ENCODE measurements around the gene CTXN3. TPM values are rescaled to one million over a fixed set of nuclear protein-coding genes. Genes with fewer than 3 reads are reported as not detected.
"Not testable (repeated sequence)": the region's sequence is repeated elsewhere in the genome, so short reads cannot be mapped to it uniquely, and the experiment has no call there.

Gene CTXN3
- total RNA-seq, 2 donors from 2014 or later, result not detected

DNA sequence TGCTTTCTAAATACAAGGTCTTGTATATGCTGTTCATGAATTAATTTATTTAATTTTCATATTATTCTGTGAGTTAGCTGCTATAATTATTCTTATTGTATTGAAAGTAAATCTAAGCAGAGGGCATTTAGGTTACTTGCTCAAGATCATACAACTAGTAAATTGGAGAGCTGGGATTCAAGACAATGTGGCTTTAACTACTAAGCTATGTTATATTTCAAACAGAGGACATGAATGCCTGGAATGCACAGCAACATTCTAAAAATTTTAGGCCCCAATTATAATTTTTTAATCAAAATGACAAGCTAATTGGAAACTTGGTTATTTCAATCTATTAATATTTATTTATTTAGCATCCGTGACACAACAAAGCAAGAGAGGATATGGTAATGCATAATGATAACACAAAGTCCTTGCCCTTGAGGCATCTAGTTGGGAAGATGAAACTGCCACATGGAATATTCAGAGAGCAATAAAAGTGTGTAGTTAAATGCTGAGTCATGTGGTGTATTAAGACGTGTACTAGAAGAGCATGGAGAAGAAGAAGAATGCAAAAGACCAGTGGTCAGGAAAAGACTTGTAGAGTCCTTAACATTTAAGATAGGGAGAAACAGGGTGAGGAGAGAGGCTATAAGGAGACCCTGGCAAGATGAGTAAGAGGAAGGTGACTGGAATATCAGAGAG lies 24.4 kb downstream of the CTXN3 start:
- DNase-seq, result no peak

GRCh38 chr5:127676951-127677350 lies 28.1 kb downstream of the CTXN3 start:
- not testable (repeated sequence) for H3K9ac ChIP-seq (ENCODE audit: extremely low read depth, low read length, poor library complexity, severe bottlenecking); H3K27me3 Mint-ChIP-seq (ENCODE audit: insufficient read depth); H3K36me3 ChIP-seq (ENCODE audit: control insufficient read depth, insufficient read depth, low read length); DNase-seq; H3K4me1 Mint-ChIP-seq; H3K9me3 Mint-ChIP-seq; H3K4me1 ChIP-seq (ENCODE audit: control insufficient read depth, insufficient read depth, low read length); H3K36me3 Mint-ChIP-seq (ENCODE audit: low read depth); H3K9me3 ChIP-seq (ENCODE audit: control insufficient read depth, low read length); H3K27ac ChIP-seq (ENCODE audit: low read depth, low read length); H3K27me3 ChIP-seq (ENCODE audit: control insufficient read depth, insufficient read depth, low read length, poor library complexity, severe bottlenecking); H3K4me3 ChIP-seq (ENCODE audit: low read length); H3K4me3 Mint-ChIP-seq; H3K27ac Mint-ChIP-seq

More for the DNA sequence above, 24.4 kb downstream of the CTXN3 start:
- Histone ChIP-seq H3K9me3 (ENCODE audit: control insufficient read depth, low read length) (no peaks in the 10 kb centered on the region), H3K36me3 (ENCODE audit: control insufficient read depth, insufficient read depth, low read length) (no peaks in the 10 kb centered on the region), H3K4me3 (ENCODE audit: low read length) (no peak overlapping the region), H3K9ac (ENCODE audit: extremely low read depth, low read length, poor library complexity, severe bottlenecking) (no peak overlapping the region), H3K4me1 (ENCODE audit: control insufficient read depth, insufficient read depth, low read length) (no peaks in the 10 kb centered on the region), H3K27ac (ENCODE audit: low read depth, low read length) (no peak overlapping the region), H3K27me3 (ENCODE audit: control insufficient read depth, insufficient read depth, low read length, poor library complexity, severe bottlenecking) (no peaks in the 10 kb centered on the region)
- Mint-ChIP-seq H3K27me3 (ENCODE audit: insufficient read depth) (no peaks in the 10 kb centered on the region), H3K4me3 (no peak overlapping the region), H3K4me1 (no peaks in the 10 kb centered on the region), H3K9me3 (no peaks in the 10 kb centered on the region), H3K27ac (no peak overlapping the region), H3K36me3 (ENCODE audit: low read depth) (no peaks in the 10 kb centered on the region)
- TF ChIP-seq, protein P1, sequence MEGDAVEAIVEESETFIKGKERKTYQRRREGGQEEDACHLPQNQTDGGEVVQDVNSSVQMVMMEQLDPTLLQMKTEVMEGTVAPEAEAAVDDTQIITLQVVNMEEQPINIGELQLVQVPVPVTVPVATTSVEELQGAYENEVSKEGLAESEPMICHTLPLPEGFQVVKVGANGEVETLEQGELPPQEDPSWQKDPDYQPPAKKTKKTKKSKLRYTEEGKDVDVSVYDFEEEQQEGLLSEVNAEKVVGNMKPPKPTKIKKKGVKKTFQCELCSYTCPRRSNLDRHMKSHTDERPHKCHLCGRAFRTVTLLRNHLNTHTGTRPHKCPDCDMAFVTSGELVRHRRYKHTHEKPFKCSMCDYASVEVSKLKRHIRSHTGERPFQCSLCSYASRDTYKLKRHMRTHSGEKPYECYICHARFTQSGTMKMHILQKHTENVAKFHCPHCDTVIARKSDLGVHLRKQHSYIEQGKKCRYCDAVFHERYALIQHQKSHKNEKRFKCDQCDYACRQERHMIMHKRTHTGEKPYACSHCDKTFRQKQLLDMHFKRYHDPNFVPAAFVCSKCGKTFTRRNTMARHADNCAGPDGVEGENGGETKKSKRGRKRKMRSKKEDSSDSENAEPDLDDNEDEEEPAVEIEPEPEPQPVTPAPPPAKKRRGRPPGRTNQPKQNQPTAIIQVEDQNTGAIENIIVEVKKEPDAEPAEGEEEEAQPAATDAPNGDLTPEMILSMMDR (conservative IDR thresholded peaks at IDR 0.05), result no peak
- 80 to 89% methylated on average over 1 to 2 of the region's 2 CpGs for WGBS, 2 experiments (ENCODE audit: insufficient coverage in 1 of 2, insufficient read length in 1 of 2)

DNA sequence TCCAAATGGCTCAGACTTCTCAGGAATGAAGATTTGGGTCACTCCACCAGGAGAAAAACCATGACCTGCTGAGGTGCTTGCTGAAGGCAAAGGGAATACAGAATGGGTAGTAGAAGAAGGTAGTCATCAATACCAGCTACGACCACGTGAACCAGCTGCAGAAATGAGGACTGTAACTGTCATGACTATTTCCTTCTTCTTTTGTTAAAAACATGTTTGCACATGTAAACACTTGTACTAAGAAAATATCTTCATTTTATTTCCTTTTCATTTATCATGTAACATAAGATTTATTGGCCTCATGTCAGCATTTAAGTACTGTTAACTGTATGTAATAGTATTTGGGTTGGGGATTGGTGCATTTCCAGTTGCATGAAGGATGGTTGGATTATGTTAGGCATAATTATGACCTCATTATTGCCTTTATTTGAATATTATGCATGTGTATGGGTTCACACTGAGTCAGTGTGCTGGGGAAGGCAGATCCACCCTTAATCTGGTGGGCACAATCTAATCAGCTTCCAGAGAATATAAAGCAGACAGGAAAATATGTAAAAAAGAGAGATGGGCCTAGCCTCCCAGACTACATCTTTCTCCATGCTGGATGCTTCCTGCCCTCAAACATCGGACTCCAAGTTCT lies 30.9 kb downstream of the CTXN3 start:
- H3K36me3 Mint-ChIP-seq (ENCODE audit: low read depth); H3K9me3 ChIP-seq (ENCODE audit: control insufficient read depth, low read length); H3K27me3 ChIP-seq (ENCODE audit: control insufficient read depth, insufficient read depth, low read length, poor library complexity, severe bottlenecking); H3K27ac Mint-ChIP-seq; H3K4me3 Mint-ChIP-seq; H3K4me1 ChIP-seq (ENCODE audit: control insufficient read depth, insufficient read depth, low read length); H3K9me3 Mint-ChIP-seq; H3K4me1 Mint-ChIP-seq; DNase-seq; H3K36me3 ChIP-seq (ENCODE audit: control insufficient read depth, insufficient read depth, low read length); H3K9ac ChIP-seq (ENCODE audit: extremely low read depth, low read length, poor library complexity, severe bottlenecking); H3K27ac ChIP-seq (ENCODE audit: low read depth, low read length); H3K4me3 ChIP-seq (ENCODE audit: low read length); H3K27me3 Mint-ChIP-seq (ENCODE audit: insufficient read depth): not testable (repeated sequence)
- WGBS, 2 experiments (ENCODE audit: insufficient coverage in 1 of 2, insufficient read length in 1 of 2), result 92% methylated on average over 3 of the region's 3 CpGs; no CpG with 5 or more reads in 1 of the 2 experiments

DNA sequence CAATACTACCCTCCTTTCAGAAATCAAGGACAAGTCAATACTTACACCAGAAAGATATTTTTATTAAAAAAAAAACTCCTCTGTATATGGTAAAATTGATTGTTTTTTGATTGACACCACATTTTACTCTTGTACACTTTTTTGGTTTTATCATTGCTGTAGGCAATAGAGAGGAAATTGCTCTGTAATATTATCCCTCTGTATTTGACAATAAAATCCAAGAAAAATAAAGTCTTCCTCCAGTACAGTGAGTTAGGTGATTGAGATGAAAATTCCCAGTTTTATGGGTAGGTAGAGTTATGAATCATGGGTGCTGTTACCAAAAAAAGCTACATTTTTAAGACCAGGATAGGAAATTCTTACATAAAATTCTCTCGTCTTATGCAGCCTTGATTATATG lies 31.7 kb downstream of the CTXN3 start:
- TF ChIP-seq, protein P1 (conservative IDR thresholded peaks at IDR 0.05), result no peak
- no peak overlapping the region for H3K27ac Mint-ChIP-seq
- H3K36me3 Mint-ChIP-seq (ENCODE audit: low read depth), result no peaks in the 10 kb centered on the region
- H3K27me3 Mint-ChIP-seq (ENCODE audit: insufficient read depth), result no peaks in the 10 kb centered on the region
- no peaks in the 10 kb centered on the region for H3K36me3 ChIP-seq (ENCODE audit: control insufficient read depth, insufficient read depth, low read length)
- no peak overlapping the region for H3K4me3 Mint-ChIP-seq
- no peaks in the 10 kb centered on the region for H3K27me3 ChIP-seq (ENCODE audit: control insufficient read depth, insufficient read depth, low read length, poor library complexity, severe bottlenecking)
- no peak overlapping the region for H3K27ac ChIP-seq (ENCODE audit: low read depth, low read length)
- no peak overlapping the region for H3K9ac ChIP-seq (ENCODE audit: extremely low read depth, low read length, poor library complexity, severe bottlenecking)
- no peaks in the 10 kb centered on the region for H3K9me3 Mint-ChIP-seq
- no peak for DNase-seq
- no peaks in the 10 kb centered on the region for H3K9me3 ChIP-seq (ENCODE audit: control insufficient read depth, low read length)
- no peak overlapping the region for H3K4me3 ChIP-seq (ENCODE audit: low read length)
- H3K4me1 Mint-ChIP-seq, result peaks cover 7% of the 10 kb centered on the region
- WGBS, 2 experiments (ENCODE audit: insufficient coverage in 1 of 2, insufficient read length in 1 of 2), result 83% methylated on average over 1 of the region's 1 CpG; no CpG with 5 or more reads in 1 of the 2 experiments
- H3K4me1 ChIP-seq (ENCODE audit: control insufficient read depth, insufficient read depth, low read length), result peaks cover 7% of the 10 kb centered on the region

All from endodermal cell (in vitro differentiated cells).